Thyroid gland (tissue), 4 donors: ENCODE data around the gene INTU. TPM values are rescaled to one million over a fixed set of nuclear protein-coding genes. Genes with fewer than 3 reads are reported as not detected.
A peak's percentile ranks its signal among the peaks of the same experiment; 100 is the strongest.

Experiments used
- DNase-seq, 2 donors: peaks; one replicate each; pipeline ENCODE4 v3.0.0-alpha.2; 2019
- H3K27ac ChIP-seq, 3 donors: fragments of 200-600 bp; sonication (generic); 1 replicate in 2 of 3; 2 replicates in 1 of 3; pipeline ENCODE4 v1.5.1; 2016 to 2019; ENCODE audit warnings: mild to moderate bottlenecking in 1 of 3, moderate library complexity in 1 of 3
- H3K27me3 ChIP-seq: fragments of 200-600 bp; sonication (generic); one replicate; pipeline ENCODE4 v1.5.1; 2019
- H3K36me3 ChIP-seq, 2 donors: fragments of 200-600 bp; sonication (generic); one replicate each; pipeline ENCODE4 v1.5.1; 2016 to 2019
- H3K4me1 ChIP-seq, 2 donors: fragments of 200-600 bp; sonication (generic); one replicate each; pipeline ENCODE4 v1.5.1; 2017 to 2019
- H3K4me3 ChIP-seq, 3 donors: fragments of 200-600 bp; sonication (generic); replicated peaks in 1 of 3; 1 replicate in 2 of 3; 2 replicates in 1 of 3; pipeline ENCODE4 v1.5.1; 2016; ENCODE audit warnings: mild to moderate bottlenecking in 1 of 3
- H3K9me3 ChIP-seq: fragments of 200-600 bp; sonication (generic); one replicate; pipeline ENCODE4 v1.5.1; 2017
- CTCF ChIP-seq, 6 experiments: fragments of 200-600 bp in 3 of 6; fragments of 450-650 bp in 3 of 6; sonication (generic) in 3 of 6; IDR thresholded peaks; one replicate each; pipeline ENCODE4 v1.5.1; 2016 to 2019; ENCODE audit warnings: antibody characterized with exemption in 6 of 6, mild to moderate bottlenecking in 2 of 6, inconsistent platforms in 1 of 6, moderate library complexity in 1 of 6
- POLR2A ChIP-seq, 2 donors: fragments of 450-650 bp; IDR thresholded peaks; one replicate each; pipeline ENCODE4 v1.6.1; 2017; ENCODE audit warnings: antibody characterized with exemption in 2 of 2, mild to moderate bottlenecking in 2 of 2, moderate library complexity in 1 of 2
- WGBS, 2 donors: methylation state at CpG; one replicate each; pipeline ENCODE4 v1.1.5; 2017; 5-methylcytosine and 5-hydroxymethylcytosine counted together
- intact Hi-C: fragments of 100-400 bp; cut with DNase I; formaldehyde crosslinking; loops from one replicate; pipeline ENCODE4 v1.15.1; 2023
- total RNA-seq, 4 donors: library from RNA; depleted of rRNA; stranded (reverse); fragments of >200 nt; gene quantifications; one replicate each; pipeline ENCODE4 v1.2.3, GENCODE V29; 2016

INTU gene
- total RNA-seq, 4 donors from 2014 or later = 11.4 to 23.0 (median 12.8) TPM

GRCh38 chr4:127686658-127687057 lies 53.9 kb downstream of the INTU start:
- Histone ChIP-seq H3K4me1 (no peaks in the 10 kb centered on the region), H3K9me3 (no peaks in the 10 kb centered on the region), H3K27ac (no peak overlapping the region), H3K4me3 (no peak overlapping the region), H3K36me3 (no peaks in the 10 kb centered on the region), H3K27me3 (no peaks in the 10 kb centered on the region)
- 95 to 96% methylated on average over 2 of the region's 2 CpGs for WGBS, 2 donors
- intact Hi-C loops = no loop called here
- no peak for DNase-seq
- TF ChIP-seq CTCF (IDR thresholded peaks at IDR 0.05) = no peak
- no peak for TF ChIP-seq POLR2A (IDR thresholded peaks at IDR 0.05)

GRCh38 chr4:127687580-127687979 lies 54.8 kb downstream of the INTU start:
- Histone ChIP-seq H3K4me3 (no peak overlapping the region), H3K27me3 (no peaks in the 10 kb centered on the region), H3K27ac (no peak overlapping the region), H3K9me3 (no peaks in the 10 kb centered on the region), H3K4me1 (no peaks in the 10 kb centered on the region), H3K36me3 (no peaks in the 10 kb centered on the region)
- peak; percentile 52 to 62 for DNase-seq
- WGBS, 2 donors = 46 to 47% methylated on average over 7 of the region's 7 CpGs
- intact Hi-C loops = no loop called here
- TF ChIP-seq CTCF (IDR thresholded peaks at IDR 0.05) (no peak), POLR2A (IDR thresholded peaks at IDR 0.05) (no peak)

- Histone ChIP-seq H3K36me3 (no peaks in the 10 kb centered on the region), H3K4me1 (no peaks in the 10 kb centered on the region), H3K27ac (no peak overlapping the region), H3K27me3 (no peaks in the 10 kb centered on the region), H3K4me3 (no peak overlapping the region), H3K9me3 (no peaks in the 10 kb centered on the region)
- 89 to 93% methylated on average over 4 of the region's 4 CpGs for WGBS, 2 donors
- DNase-seq = no peak
- intact Hi-C loops = no loop called here
- no peak for TF ChIP-seq POLR2A (IDR thresholded peaks at IDR 0.05)
- no peak for TF ChIP-seq CTCF (IDR thresholded peaks at IDR 0.05)
Observed at GRCh38 chr4:127698789-127699200, 66.0 kb downstream of the INTU start.

GRCh38 chr4:127708985-127709384 lies 76.2 kb downstream of the INTU start:
- no peak overlapping the region for H3K4me3 ChIP-seq
- no peak overlapping the region for H3K27ac ChIP-seq
- H3K4me1 ChIP-seq = peaks cover 5 to 7% of the 10 kb centered on the region in 2 donors
- peaks cover 5 to 6% of the 10 kb centered on the region in 2 donors for H3K36me3 ChIP-seq
- no peaks in the 10 kb centered on the region for H3K27me3 ChIP-seq
- 32 to 37% methylated on average over 5 of the region's 5 CpGs for WGBS, 2 donors
- peak; percentile 37 to 42 for DNase-seq
- TF ChIP-seq POLR2A (IDR thresholded peaks at IDR 0.05) = no peak
- TF ChIP-seq CTCF (IDR thresholded peaks at IDR 0.05) = no peak
- no peaks in the 10 kb centered on the region for H3K9me3 ChIP-seq
- intact Hi-C loops = no loop called here

- 80 to 86% methylated on average over 3 of the region's 3 CpGs for WGBS, 2 donors
- Histone ChIP-seq H3K4me1 (peaks cover 5 to 7% of the 10 kb centered on the region in 2 donors), H3K27ac (no peak overlapping the region), H3K36me3 (peaks cover 2 to 5% of the 10 kb centered on the region in 2 donors), H3K27me3 (no peaks in the 10 kb centered on the region), H3K9me3 (no peaks in the 10 kb centered on the region), H3K4me3 (no peak overlapping the region)
- DNase-seq = no peak
- TF ChIP-seq CTCF (IDR thresholded peaks at IDR 0.05) (no peak), POLR2A (IDR thresholded peaks at IDR 0.05) (no peak)
- intact Hi-C loops = no loop called here
Observed at GRCh38 chr4:127709456-127709855, 76.7 kb downstream of the INTU start.
